HG03280 (cell line): ENCODE measurements around the gene SNW1.
A peak's percentile ranks its signal among the peaks of the same experiment; 100 is the strongest.
"Not testable (repeated sequence)": the region's sequence is repeated elsewhere in the genome, so short reads cannot be mapped to it uniquely, and the experiment has no call there.

Experiments
- ATAC-seq: cut with Tn5 transposase; IDR thresholded peaks from one replicate; pipeline ENCODE4 v1.9.1; 2021; ENCODE audit warnings: mild to moderate bottlenecking, moderate library complexity; ENCODE audit not compliant: unreplicated experiment

SNW1 gene

GRCh38 chr14:77752799-77753516 lies 8.0 kb downstream of the SNW1 start:
- no peak for ATAC-seq

GRCh38 chr14:77752266-77752665 lies 8.7 kb downstream of the SNW1 start:
- no peak for ATAC-seq

GRCh38 chr14:77747425-77747824 lies 13.5 kb downstream of the SNW1 start:
- ATAC-seq, result not testable (repeated sequence)

GRCh38 chr14:77746064-77746702 lies 14.8 kb downstream of the SNW1 start:
- no peak for ATAC-seq

- no peak for ATAC-seq
Observed at GRCh38 chr14:77741438-77741837, 19.5 kb downstream of the SNW1 start.

GRCh38 chr14:77738559-77739250 lies 22.3 kb downstream of the SNW1 start:
- no peak for ATAC-seq

- ATAC-seq, result no peak
Observed at GRCh38 chr14:77730976-77731497, 29.9 kb downstream of the SNW1 start.

GRCh38 chr14:77722301-77722700 lies 38.7 kb downstream of the SNW1 start:
- ATAC-seq, result no peak

- ATAC-seq, result no peak
Observed at GRCh38 chr14:77721437-77721836, 39.5 kb downstream of the SNW1 start.

- ATAC-seq, result no peak
Observed at GRCh38 chr14:77717608-77718305, 43.2 kb downstream of the SNW1 start.

- ATAC-seq, result peak; percentile 73
Observed at GRCh38 chr14:77714926-77715325, 46.0 kb downstream of the SNW1 start.

- no peak for ATAC-seq
Observed at GRCh38 chr14:77710364-77710763, 50.6 kb downstream of the SNW1 start.

- ATAC-seq, result no peak
Observed at GRCh38 chr14:77709412-77709811, 51.5 kb downstream of the SNW1 start.

GRCh38 chr14:77708749-77709148 lies 52.2 kb downstream of the SNW1 start:
- no peak for ATAC-seq

- ATAC-seq, result peak; percentile 97
Observed at GRCh38 chr14:77707724-77708408, 53.1 kb downstream of the SNW1 start, which contains the start of the genes ALKBH1 and SLIRP. ALKBH1 (minus strand) TSS chr14:77708023; CDS start chr14:77708004, 19 bp downstream. SLIRP (plus strand) TSS chr14:77708103; CDS start chr14:77708112, 9 bp downstream.

- peak; percentile 31 for ATAC-seq
Observed at GRCh38 chr14:77707355-77707723, 53.6 kb downstream of the SNW1 start.

- ATAC-seq, result no peak
Observed at GRCh38 chr14:77691259-77691658, 69.7 kb downstream of the SNW1 start.

- no peak for ATAC-seq
Observed at GRCh38 chr14:77682158-77682553, 78.8 kb downstream of the SNW1 start.

GRCh38 chr14:77681196-77682157 lies 79.5 kb downstream of the SNW1 start:
- no peak for ATAC-seq
